Pancreas (tissue), 10 donors: ENCODE results near the gene KCNB1. TPM values are rescaled to one million over a fixed set of nuclear protein-coding genes. Genes with fewer than 3 reads are reported as not detected.

Source experiments
- ATAC-seq, 4 donors: fragments of 200-7000 bp; cut with Tn5 transposase; one replicate each; pipeline versions ENCODE4 v1.8.0 to v1.9.1; 2020; ENCODE audit warnings: mild to moderate bottlenecking in 4 of 4, moderate library complexity in 4 of 4
- DNase-seq, 6 donors: peaks; one replicate each; pipeline ENCODE4 v3.0.0-alpha.2; 2020
- FAIRE-seq: peaks from 2 replicates; lab custom pipeline; 2012; peaks lifted over from hg19 to GRCh38; lab: Jason Lieb, UNC
- H3K27ac ChIP-seq, 4 donors: fragments of 200-600 bp; sonication (generic); 1 replicate in 3 of 4; 2 replicates in 1 of 4; pipeline versions ENCODE4 v1.5.0 to v1.8.0; 2020
- H3K27me3 ChIP-seq, 4 donors: fragments of 200-600 bp; one replicate each; pipeline ENCODE4 v1.8.0; 2021
- H3K36me3 ChIP-seq, 3 donors: fragments of 200-600 bp; sonication (generic) in 1 of 3; one replicate each; pipeline versions ENCODE4 v1.5.0 to v1.8.0; 2020 to 2021
- H3K4me1 ChIP-seq, 3 donors: fragments of 200-600 bp; one replicate each; pipeline ENCODE4 v1.8.0; 2021
- H3K4me3 ChIP-seq, 4 donors: fragments of 200-600 bp; sonication (generic) in 2 of 4; one replicate each; pipeline versions ENCODE4 v1.5.0 to v1.8.0; 2020 to 2021
- H3K9me3 ChIP-seq, 4 donors: fragments of 200-600 bp; one replicate each; pipeline ENCODE4 v1.8.0; 2021
- WGBS, 2 donors: extraction: QIAGEN DNeasy Blood & Tissue Kit; methylation state at CpG; one replicate each; pipeline ENCODE4 v1.1.7; 2013; 5-methylcytosine and 5-hydroxymethylcytosine counted together
- intact Hi-C, 3 donors: fragments of 100-400 bp; cut with DNase I; formaldehyde crosslinking; loops; one replicate each; pipeline versions ENCODE4 v1.11.1 to v1.14.2; 2022
- polyA plus RNA-seq, 2 donors: library from polyadenylated mRNA; stranded (reverse); fragments of 200-250 nt; gene quantifications; one replicate each; pipeline ENCODE4 v1.2.3, GENCODE V29; 2013
- total RNA-seq, 6 donors: library from RNA; stranded (reverse); fragmentation: NEBNext Ultra II Directional in 4 of 6; extraction: Animal tissue kit (Norgen Biotek cat#: 25700) in 4 of 6; gene quantifications; one replicate each; pipeline versions ENCODE4 v1.2.1 to v1.2.4, GENCODE V29; 2021 to 2023
- TF ChIP-seq, protein P1 (sequence below), 4 donors: fragments of 200-600 bp; sonication (generic) in 3 of 4; IDR thresholded peaks; one replicate each; pipeline versions ENCODE4 v1.5.0 to v1.8.0; 2021; ENCODE audit warnings: antibody characterized with exemption in 4 of 4
- donor health status: healthy with polysubstance abuse.
- donor health status: DM: no; HTN: no; CAD: no; lungs with moderate emphysema.
- donor health status: DM: no; HTN: no; CAD: no.
- donor health status: control.
- donor health status: control.
- donor health status: Bipolar disorder and iron deficiency.
- donor health status: DM: yes; HTN: yes; CAD: no.
- donor health status: DM: no; HTN: no; CAD: no.
- donor health status: DM: no; HTN: no; CAD: no.
- donor health status: DM: yes; HTN: yes; CAD: no.

KCNB1 gene
- total and polyA plus RNA-seq, 8 donors, result 0.28 to 2.5 (median 0.31) TPM

DNA sequence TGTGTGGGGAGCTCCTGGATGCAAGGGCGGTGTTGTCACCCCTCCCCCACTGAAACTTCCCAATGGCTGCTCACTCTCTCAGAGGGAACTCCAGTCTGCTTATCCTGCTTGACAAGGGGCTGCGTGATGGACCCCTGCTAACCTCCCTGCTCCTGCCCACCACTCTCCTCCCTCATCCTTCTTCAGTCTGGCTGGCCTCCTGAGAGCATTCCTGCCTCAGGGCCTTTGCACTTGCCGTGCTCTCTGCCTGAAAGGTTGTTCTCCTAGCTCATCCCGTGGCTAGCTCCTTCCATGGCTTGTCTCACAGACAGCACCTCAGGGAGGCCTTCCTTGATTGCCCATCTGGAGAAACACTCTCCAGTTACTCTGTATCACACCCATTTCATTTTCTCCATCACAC, 130.7 kb downstream of the KCNB1 start:
- Histone ChIP-seq H3K9me3 (no peaks in the 10 kb centered on the region), H3K27ac (no peak overlapping the region), H3K4me3 (no peak overlapping the region), H3K4me1 (no peaks in the 10 kb centered on the region), H3K36me3 (no peaks in the 10 kb centered on the region), H3K27me3 (no peaks in the 10 kb centered on the region)
- no peak for FAIRE-seq
- intact Hi-C loops, result no loop called here
- ATAC-seq, result no peak
- TF ChIP-seq, protein P1, sequence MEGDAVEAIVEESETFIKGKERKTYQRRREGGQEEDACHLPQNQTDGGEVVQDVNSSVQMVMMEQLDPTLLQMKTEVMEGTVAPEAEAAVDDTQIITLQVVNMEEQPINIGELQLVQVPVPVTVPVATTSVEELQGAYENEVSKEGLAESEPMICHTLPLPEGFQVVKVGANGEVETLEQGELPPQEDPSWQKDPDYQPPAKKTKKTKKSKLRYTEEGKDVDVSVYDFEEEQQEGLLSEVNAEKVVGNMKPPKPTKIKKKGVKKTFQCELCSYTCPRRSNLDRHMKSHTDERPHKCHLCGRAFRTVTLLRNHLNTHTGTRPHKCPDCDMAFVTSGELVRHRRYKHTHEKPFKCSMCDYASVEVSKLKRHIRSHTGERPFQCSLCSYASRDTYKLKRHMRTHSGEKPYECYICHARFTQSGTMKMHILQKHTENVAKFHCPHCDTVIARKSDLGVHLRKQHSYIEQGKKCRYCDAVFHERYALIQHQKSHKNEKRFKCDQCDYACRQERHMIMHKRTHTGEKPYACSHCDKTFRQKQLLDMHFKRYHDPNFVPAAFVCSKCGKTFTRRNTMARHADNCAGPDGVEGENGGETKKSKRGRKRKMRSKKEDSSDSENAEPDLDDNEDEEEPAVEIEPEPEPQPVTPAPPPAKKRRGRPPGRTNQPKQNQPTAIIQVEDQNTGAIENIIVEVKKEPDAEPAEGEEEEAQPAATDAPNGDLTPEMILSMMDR (IDR thresholded peaks at IDR 0.05), result no peak
- 76 to 81% methylated on average over 4 of the region's 4 CpGs for WGBS, 2 donors
- DNase-seq, result no peak

DNA sequence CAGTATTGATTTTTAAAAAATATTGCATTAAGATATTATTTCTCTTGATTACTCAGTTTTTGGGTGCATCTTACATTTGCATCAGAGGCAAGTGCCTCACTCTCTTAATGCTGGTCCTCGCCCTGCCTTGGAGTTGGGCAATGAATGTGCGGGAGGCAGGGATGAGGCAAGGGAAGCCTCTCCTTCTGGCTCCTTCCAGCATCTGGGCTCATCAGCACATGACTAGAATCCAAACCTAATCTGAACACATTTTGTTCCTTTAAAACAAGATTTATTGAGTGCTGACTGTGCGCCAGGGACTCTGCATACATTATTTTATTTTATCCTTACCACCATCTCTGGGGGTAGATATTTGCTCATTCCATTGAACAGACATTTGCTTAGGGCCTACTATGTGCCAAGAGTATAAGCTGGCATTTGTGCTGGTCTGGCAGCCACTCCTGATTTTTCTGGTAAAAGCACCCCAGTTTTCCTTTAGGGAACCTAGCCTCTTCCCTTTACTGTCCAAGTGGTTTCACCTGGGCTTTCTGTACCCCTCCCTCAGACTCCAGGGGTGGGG, 132.7 kb downstream of the KCNB1 start:
- no peaks in the 10 kb centered on the region for H3K27me3 ChIP-seq
- 84 to 96% methylated on average over 3 of the region's 3 CpGs for WGBS, 2 donors
- H3K4me3 ChIP-seq, result no peak overlapping the region
- TF ChIP-seq, protein P1 (IDR thresholded peaks at IDR 0.05), result no peak
- intact Hi-C loops, result no loop called here
- ATAC-seq (no peak), FAIRE-seq (no peak), DNase-seq (no peak)
- H3K4me1 ChIP-seq, result no peaks in the 10 kb centered on the region
- no peaks in the 10 kb centered on the region for H3K9me3 ChIP-seq
- no peak overlapping the region for H3K27ac ChIP-seq
- no peaks in the 10 kb centered on the region for H3K36me3 ChIP-seq

DNA sequence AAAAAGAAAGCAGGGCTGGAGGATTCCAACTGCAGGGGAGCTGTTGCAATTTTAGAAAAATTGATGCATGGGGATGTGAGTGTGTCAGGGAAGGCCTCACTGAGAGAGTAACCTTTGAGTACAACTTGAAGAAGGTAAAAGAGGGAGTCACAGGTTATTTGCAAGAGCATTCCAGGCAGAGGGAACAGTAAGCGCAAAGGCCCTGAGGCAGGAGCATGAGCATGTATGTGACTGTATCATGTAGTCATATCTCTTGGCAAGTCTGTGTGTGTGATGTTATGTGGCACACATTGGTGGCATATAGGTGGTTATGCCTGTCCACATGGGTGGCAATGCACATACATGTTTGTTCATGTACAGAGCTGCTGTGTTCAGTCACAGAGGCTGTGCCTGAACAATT, 133.4 kb downstream of the KCNB1 start:
- no peak for DNase-seq
- FAIRE-seq, result no peak
- no peaks in the 10 kb centered on the region for H3K36me3 ChIP-seq
- H3K4me1 ChIP-seq, result no peaks in the 10 kb centered on the region
- no peak for ATAC-seq
- 100% methylated on average over 1 of the region's 1 CpG for WGBS, 2 donors
- no peaks in the 10 kb centered on the region for H3K27me3 ChIP-seq
- H3K9me3 ChIP-seq, result no peaks in the 10 kb centered on the region
- H3K4me3 ChIP-seq, result no peak overlapping the region
- intact Hi-C loops, result no loop called here
- H3K27ac ChIP-seq, result no peak overlapping the region
- TF ChIP-seq, protein P1 (IDR thresholded peaks at IDR 0.05), result no peak

DNA sequence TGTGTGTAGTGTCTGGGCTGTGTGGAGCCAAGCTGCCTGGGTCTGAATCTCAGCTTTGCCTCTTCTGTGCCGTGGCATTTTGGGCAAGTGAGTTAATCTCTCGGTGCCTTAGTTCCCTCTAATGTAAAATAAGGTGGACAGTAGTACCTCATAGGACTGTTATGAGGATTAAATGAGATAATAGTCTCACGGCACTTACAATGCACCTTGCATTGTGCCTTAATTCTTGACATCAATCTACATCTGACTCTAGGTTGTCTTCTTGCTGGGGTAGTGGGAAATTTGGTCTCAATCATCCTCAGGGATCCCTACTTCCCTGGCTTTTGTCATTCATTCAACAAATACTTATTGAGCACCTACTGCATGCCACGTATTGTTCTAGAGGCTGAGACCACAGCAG, 133.9 kb downstream of the KCNB1 start:
- FAIRE-seq (no peak), DNase-seq (no peak), ATAC-seq (no peak)
- Histone ChIP-seq H3K4me3 (no peak overlapping the region), H3K27ac (no peak overlapping the region), H3K36me3 (no peaks in the 10 kb centered on the region), H3K27me3 (no peaks in the 10 kb centered on the region), H3K4me1 (no peaks in the 10 kb centered on the region), H3K9me3 (no peaks in the 10 kb centered on the region)
- WGBS, 2 donors, result 75 to 93% methylated on average over 4 of the region's 4 CpGs
- intact Hi-C loops, result no loop called here
- TF ChIP-seq, protein P1 (IDR thresholded peaks at IDR 0.05), result no peak

DNA sequence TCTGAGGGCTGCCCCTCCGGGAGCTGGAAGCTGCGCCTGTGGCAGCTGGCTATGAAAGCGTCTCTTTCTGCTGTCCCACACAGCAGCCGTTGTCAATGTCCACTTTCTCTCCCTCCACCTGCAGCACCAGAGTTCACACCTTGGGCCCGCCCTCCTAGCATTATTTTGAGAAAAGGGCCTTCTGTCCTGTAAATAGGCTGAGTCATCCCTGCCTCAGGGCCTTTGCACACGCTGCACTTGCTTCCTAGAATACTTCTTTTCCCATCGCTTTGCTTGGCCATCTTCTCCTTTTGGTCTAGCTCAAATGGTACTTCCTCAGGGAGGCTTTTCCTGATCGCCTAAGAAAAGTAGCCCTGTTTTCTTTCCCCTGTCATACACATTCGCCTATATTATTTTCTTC, 135.3 kb downstream of the KCNB1 start:
- ATAC-seq (no peak), FAIRE-seq (no peak), DNase-seq (no peak)
- H3K27me3 ChIP-seq, result no peaks in the 10 kb centered on the region
- 86 to 92% methylated on average over 9 of the region's 9 CpGs for WGBS, 2 donors
- H3K36me3 ChIP-seq, result no peaks in the 10 kb centered on the region
- intact Hi-C loops, result no loop called here
- no peaks in the 10 kb centered on the region for H3K4me1 ChIP-seq
- H3K27ac ChIP-seq, result no peak overlapping the region
- TF ChIP-seq, protein P1 (IDR thresholded peaks at IDR 0.05), result no peak
- no peak overlapping the region for H3K4me3 ChIP-seq
- no peaks in the 10 kb centered on the region for H3K9me3 ChIP-seq
